ENCODE measurements around the gene LARP1B. TPM values are rescaled to one million over a fixed set of nuclear protein-coding genes. Genes with fewer than 3 reads are reported as not detected.
"Not testable (repeated sequence)": the region's sequence is repeated elsewhere in the genome, so short reads cannot be mapped to it uniquely, and the experiment has no call there.

Gene LARP1B
- total and polyA plus RNA-seq, 4 experiments from 2014 or later = 4.7 to 19.1 (median 11.1) TPM

- H3K4me3 ChIP-seq (ENCODE audit: low read length in 2 of 2); H3K4me3 Mint-ChIP-seq; CTCF ChIA-PET (ENCODE audit: partially characterized antibody); H3K27me3 ChIP-seq (ENCODE audit: insufficient read depth, low read length); H3K36me3 ChIP-seq (ENCODE audit: insufficient read depth, low read length); H3K27me3 Mint-ChIP-seq; H3K9me3 ChIP-seq (ENCODE audit: control insufficient read depth in 1 of 2, low read length in 2 of 2); H3K27ac Mint-ChIP-seq; H3K4me1 Mint-ChIP-seq; H3K4me1 ChIP-seq (ENCODE audit: insufficient read depth, low read length); H3K27ac ChIP-seq (ENCODE audit: low read depth, low read length); H3K9me3 Mint-ChIP-seq; H3K36me3 Mint-ChIP-seq; POLR2A ChIA-PET (ENCODE audit: partially characterized antibody); DNase-seq; intact Hi-C loops (cut with micrococcal nuclease): not testable (repeated sequence)
Observed at GRCh38 chr4:128066453-128066820, 5.3 kb downstream of the LARP1B start.

- no peak for DNase-seq
- CTCF ChIA-PET (ENCODE audit: partially characterized antibody) = interaction anchor here (0.8 kb wide), 1 partner anchor 11 kb away, joined by 3 read pairs; no protein-coding TSS in a partner anchor
- Mint-ChIP-seq H3K4me1 (peaks cover 0 to 5% (median 4%) of the 10 kb centered on the region in 4 donors), H3K9me3 (no peaks in the 10 kb centered on the region), H3K4me3 (no peak overlapping the region), H3K36me3 (no peaks in the 10 kb centered on the region), H3K27me3 (no peaks in the 10 kb centered on the region), H3K27ac (no peak overlapping the region)
- POLR2A ChIA-PET (ENCODE audit: partially characterized antibody) = no interaction called here
- Histone ChIP-seq H3K4me3 (ENCODE audit: low read length in 2 of 2) (no peak overlapping the region), H3K27me3 (ENCODE audit: insufficient read depth, low read length) (no peaks in the 10 kb centered on the region), H3K36me3 (ENCODE audit: insufficient read depth, low read length) (no peaks in the 10 kb centered on the region), H3K9me3 (ENCODE audit: control insufficient read depth in 1 of 2, low read length in 2 of 2) (no peaks in the 10 kb centered on the region), H3K27ac (ENCODE audit: low read depth, low read length) (no peak overlapping the region), H3K4me1 (ENCODE audit: insufficient read depth, low read length) (no peaks in the 10 kb centered on the region)
- intact Hi-C loops (cut with micrococcal nuclease) = no loop called here
Observed at GRCh38 chr4:128068918-128069317, 7.8 kb downstream of the LARP1B start.

GRCh38 chr4:128076464-128076863 lies 15.4 kb downstream of the LARP1B start:
- intact Hi-C loops (cut with micrococcal nuclease) = no loop called here
- Histone ChIP-seq H3K4me3 (ENCODE audit: low read length in 2 of 2) (no peak overlapping the region), H3K27ac (ENCODE audit: low read depth, low read length) (no peak overlapping the region), H3K27me3 (ENCODE audit: insufficient read depth, low read length) (no peaks in the 10 kb centered on the region), H3K36me3 (ENCODE audit: insufficient read depth, low read length) (no peaks in the 10 kb centered on the region), H3K9me3 (ENCODE audit: control insufficient read depth in 1 of 2, low read length in 2 of 2) (no peaks in the 10 kb centered on the region), H3K4me1 (ENCODE audit: insufficient read depth, low read length) (no peaks in the 10 kb centered on the region)
- ChIA-PET CTCF (ENCODE audit: partially characterized antibody) (no interaction called here), POLR2A (ENCODE audit: partially characterized antibody) (no interaction called here)
- Mint-ChIP-seq H3K27ac (no peak overlapping the region), H3K9me3 (no peaks in the 10 kb centered on the region), H3K4me1 (peaks cover 0 to 2% (median under 1%) of the 10 kb centered on the region in 4 donors), H3K4me3 (no peak overlapping the region), H3K36me3 (peaks cover 21 to 27% of the 10 kb centered on the region in 2 donors), H3K27me3 (no peaks in the 10 kb centered on the region)
- DNase-seq = no peak

- CTCF ChIA-PET (ENCODE audit: partially characterized antibody) = interaction anchor here (1.5 kb wide), 1 partner anchor 7 kb away, joined by 4 read pairs; no protein-coding TSS in a partner anchor
- H3K27ac Mint-ChIP-seq; H3K4me1 Mint-ChIP-seq; H3K27ac ChIP-seq (ENCODE audit: low read depth, low read length); intact Hi-C loops (cut with micrococcal nuclease); POLR2A ChIA-PET (ENCODE audit: partially characterized antibody); H3K36me3 ChIP-seq (ENCODE audit: insufficient read depth, low read length); H3K27me3 Mint-ChIP-seq; H3K4me3 ChIP-seq (ENCODE audit: low read length in 2 of 2); H3K4me3 Mint-ChIP-seq; H3K27me3 ChIP-seq (ENCODE audit: insufficient read depth, low read length); DNase-seq; H3K9me3 Mint-ChIP-seq; H3K4me1 ChIP-seq (ENCODE audit: insufficient read depth, low read length); H3K9me3 ChIP-seq (ENCODE audit: control insufficient read depth in 1 of 2, low read length in 2 of 2): not testable (repeated sequence)
- peaks cover 28 to 30% of the 10 kb centered on the region in 2 donors for H3K36me3 Mint-ChIP-seq
Observed at GRCh38 chr4:128095293-128095692, 34.2 kb downstream of the LARP1B start.

- peaks cover 20 to 26% of the 10 kb centered on the region in 2 donors for H3K36me3 Mint-ChIP-seq
- Histone ChIP-seq H3K9me3 (ENCODE audit: control insufficient read depth in 1 of 2, low read length in 2 of 2) (no peaks in the 10 kb centered on the region), H3K27ac (ENCODE audit: low read depth, low read length) (no peak overlapping the region), H3K27me3 (ENCODE audit: insufficient read depth, low read length) (no peaks in the 10 kb centered on the region), H3K4me1 (ENCODE audit: insufficient read depth, low read length) (no peaks in the 10 kb centered on the region), H3K36me3 (ENCODE audit: insufficient read depth, low read length) (no peaks in the 10 kb centered on the region), H3K4me3 (ENCODE audit: low read length in 2 of 2) (no peak overlapping the region)
- CTCF ChIA-PET (ENCODE audit: partially characterized antibody) = interaction anchor here (0.5 kb wide), 1 partner anchor 220 kb away, joined by 3 read pairs; no protein-coding TSS in a partner anchor
- POLR2A ChIA-PET (ENCODE audit: partially characterized antibody) = no interaction called here
- H3K9me3 Mint-ChIP-seq = no peaks in the 10 kb centered on the region
- intact Hi-C loops (cut with micrococcal nuclease) = no loop called here
- H3K4me1 Mint-ChIP-seq = no peaks in the 10 kb centered on the region
- no peaks in the 10 kb centered on the region for H3K27me3 Mint-ChIP-seq
- no peak overlapping the region for H3K4me3 Mint-ChIP-seq
- DNase-seq = no peak
- no peak overlapping the region for H3K27ac Mint-ChIP-seq
Observed at GRCh38 chr4:128107766-128108165, 46.7 kb downstream of the LARP1B start.

- Mint-ChIP-seq H3K27ac (no peak overlapping the region), H3K4me3 (no peak overlapping the region), H3K27me3 (no peaks in the 10 kb centered on the region), H3K36me3 (peaks cover 10 to 56% of the 10 kb centered on the region in 2 donors), H3K4me1 (peaks cover 0 to 1% (median 0%) of the 10 kb centered on the region in 4 donors), H3K9me3 (no peaks in the 10 kb centered on the region)
- Histone ChIP-seq H3K9me3 (ENCODE audit: control insufficient read depth in 1 of 2, low read length in 2 of 2) (no peaks in the 10 kb centered on the region), H3K36me3 (ENCODE audit: insufficient read depth, low read length) (no peaks in the 10 kb centered on the region), H3K4me1 (ENCODE audit: insufficient read depth, low read length) (no peaks in the 10 kb centered on the region), H3K27ac (ENCODE audit: low read depth, low read length) (no peak overlapping the region), H3K4me3 (ENCODE audit: low read length in 2 of 2) (no peak overlapping the region), H3K27me3 (ENCODE audit: insufficient read depth, low read length) (no peaks in the 10 kb centered on the region)
- ChIA-PET CTCF (ENCODE audit: partially characterized antibody) (no interaction called here), POLR2A (ENCODE audit: partially characterized antibody) (no interaction called here)
- DNase-seq = no peak
- intact Hi-C loops (cut with micrococcal nuclease) = no loop called here
Observed at GRCh38 chr4:128123036-128123435, 61.9 kb downstream of the LARP1B start.

- no peaks in the 10 kb centered on the region for H3K27me3 Mint-ChIP-seq
- POLR2A ChIA-PET (ENCODE audit: partially characterized antibody) = no interaction called here
- no peaks in the 10 kb centered on the region for H3K27me3 ChIP-seq (ENCODE audit: insufficient read depth, low read length)
- H3K27ac Mint-ChIP-seq = no peak overlapping the region
- H3K4me1 Mint-ChIP-seq = no peaks in the 10 kb centered on the region
- H3K36me3 ChIP-seq (ENCODE audit: insufficient read depth, low read length) = no peaks in the 10 kb centered on the region
- H3K4me1 ChIP-seq (ENCODE audit: insufficient read depth, low read length) = no peaks in the 10 kb centered on the region
- peaks cover 0 to 6% (median 0%) of the 10 kb centered on the region in 8 donors for H3K9me3 Mint-ChIP-seq
- no peak overlapping the region for H3K27ac ChIP-seq (ENCODE audit: low read depth, low read length)
- H3K36me3 Mint-ChIP-seq = peaks cover 2 to 6% of the 10 kb centered on the region in 2 donors
- no peaks in the 10 kb centered on the region for H3K9me3 ChIP-seq (ENCODE audit: control insufficient read depth in 1 of 2, low read length in 2 of 2)
- H3K4me3 ChIP-seq (ENCODE audit: low read length in 2 of 2) = no peak overlapping the region
- intact Hi-C loops (cut with micrococcal nuclease) = no loop called here
- DNase-seq = no peak
- CTCF ChIA-PET (ENCODE audit: partially characterized antibody) = interaction anchor here (0.9 kb wide), 1 partner anchor 150 kb away, joined by 3 read pairs; no protein-coding TSS in a partner anchor
- H3K4me3 Mint-ChIP-seq = no peak overlapping the region
Observed at GRCh38 chr4:128130621-128131020, 69.5 kb downstream of the LARP1B start.

- Mint-ChIP-seq H3K4me1 (no peaks in the 10 kb centered on the region), H3K36me3 (peaks cover 0 to 3% of the 10 kb centered on the region in 2 donors), H3K27ac (no peak overlapping the region), H3K27me3 (no peaks in the 10 kb centered on the region), H3K9me3 (peaks cover 0 to 6% (median 0%) of the 10 kb centered on the region in 8 donors), H3K4me3 (no peak overlapping the region)
- Histone ChIP-seq H3K36me3 (ENCODE audit: insufficient read depth, low read length) (no peaks in the 10 kb centered on the region), H3K4me1 (ENCODE audit: insufficient read depth, low read length) (no peaks in the 10 kb centered on the region), H3K27ac (ENCODE audit: low read depth, low read length) (no peak overlapping the region), H3K27me3 (ENCODE audit: insufficient read depth, low read length) (no peaks in the 10 kb centered on the region), H3K4me3 (ENCODE audit: low read length in 2 of 2) (no peak overlapping the region), H3K9me3 (ENCODE audit: control insufficient read depth in 1 of 2, low read length in 2 of 2) (no peaks in the 10 kb centered on the region)
- CTCF ChIA-PET (ENCODE audit: partially characterized antibody) = no interaction called here
- POLR2A ChIA-PET (ENCODE audit: partially characterized antibody) = no interaction called here
- DNase-seq = no peak
- intact Hi-C loops (cut with micrococcal nuclease) = no loop called here
Observed at GRCh38 chr4:128134925-128135324, 73.8 kb downstream of the LARP1B start.

All from CD4-positive, alpha-beta memory T cell (primary cell).